H54 (cell line): ENCODE data around the gene TSC2.
A peak's percentile ranks its signal among the peaks of the same experiment; 100 is the strongest.

ENCODE experiments used
- DNase-seq: peaks from one replicate; pipeline ENCODE4 v3.0.0; 2011; ENCODE audit warnings: low spot score, mixed read lengths; ENCODE audit not compliant: insufficient read length
- FAIRE-seq: peaks from 3 replicates; lab custom pipeline; 2011; peaks lifted over from hg19 to GRCh38; lab: Jason Lieb, UNC
- POLR2A ChIP-seq: IDR thresholded peaks from 2 replicates; pipeline ENCODE4 v1.6.1; 2011; ENCODE audit warnings: low read depth, mild to moderate bottlenecking, low read length

Gene TSC2

GRCh38 chr16:2019921-2020831 lies 27.6 kb upstream of the TSC2 start:
- DNase-seq (no peak), FAIRE-seq (no peak)
- TF ChIP-seq POLR2A = no peak

GRCh38 chr16:2022723-2023091 lies 25.1 kb upstream of the TSC2 start:
- no peak for TF ChIP-seq POLR2A
- FAIRE-seq = no peak
- no peak for DNase-seq

- FAIRE-seq (no peak), DNase-seq (peak; percentile 99)
- no peak for TF ChIP-seq POLR2A
These were observed 24.4 kb upstream of the TSC2 start for GRCh38 chr16:2023092-2024031.

GRCh38 chr16:2024032-2024420 lies 23.8 kb upstream of the TSC2 start:
- FAIRE-seq (no peak), DNase-seq (no peak)
- TF ChIP-seq POLR2A = no peak

GRCh38 chr16:2025251-2025650 lies 22.5 kb upstream of the TSC2 start:
- no peak for FAIRE-seq
- TF ChIP-seq POLR2A = no peak
- DNase-seq = no peak

- no peak for FAIRE-seq
- no peak for DNase-seq
- no peak for TF ChIP-seq POLR2A
These were observed 21.8 kb upstream of the TSC2 start for GRCh38 chr16:2025878-2026460.

- DNase-seq (no peak), FAIRE-seq (no peak)
- TF ChIP-seq POLR2A = peak; percentile 34; the same call in 1 of the 2 replicates
These were observed 21.2 kb upstream of the TSC2 start, which contains the start of gene NHERF2 for GRCh38 chr16:2026461-2027023. TSS of gene NHERF2 (plus strand) at chr16:2026902. CDS start at chr16:2027006, 104 bp downstream.

GRCh38 chr16:2027024-2028010 lies 20.5 kb upstream of the TSC2 start:
- DNase-seq (peak; percentile 72), FAIRE-seq (peak; percentile 11)
- peak; percentile 7; the same call in 1 of the 2 replicates for TF ChIP-seq POLR2A

GRCh38 chr16:2028146-2028545 lies 19.6 kb upstream of the TSC2 start:
- DNase-seq (no peak), FAIRE-seq (no peak)
- no peak for TF ChIP-seq POLR2A

GRCh38 chr16:2028620-2029220 lies 19.1 kb upstream of the TSC2 start:
- no peak for TF ChIP-seq POLR2A
- no peak for FAIRE-seq
- DNase-seq = no peak

GRCh38 chr16:2029350-2029749 lies 18.4 kb upstream of the TSC2 start:
- FAIRE-seq (no peak), DNase-seq (no peak)
- no peak for TF ChIP-seq POLR2A

GRCh38 chr16:2030036-2030435 lies 17.7 kb upstream of the TSC2 start:
- TF ChIP-seq POLR2A = no peak
- FAIRE-seq (no peak), DNase-seq (no peak)
